Gastroesophageal sphincter (tissue), 4 donors: Measurements from ENCODE around the gene SMIM43. TPM values are rescaled to one million over a fixed set of nuclear protein-coding genes. Genes with fewer than 3 reads are reported as not detected.
"Not testable (repeated sequence)": the region's sequence is repeated elsewhere in the genome, so short reads cannot be mapped to it uniquely, and the experiment has no call there.

Source experiments
- ATAC-seq: fragments of 150-250 bp; one replicate; pipeline ENCODE4 v1.9.1; 2016; ENCODE audit warnings: mild to moderate bottlenecking, moderate library complexity
- H3K27ac ChIP-seq, 4 donors: fragments of 200-600 bp; sonication (generic) in 3 of 4; 1 replicate in 3 of 4; 2 replicates in 1 of 4; pipeline ENCODE4 v1.5.1; 2016 to 2019
- H3K27me3 ChIP-seq: fragments of 200-600 bp; sonication (generic); one replicate; pipeline ENCODE4 v1.5.1; 2019
- H3K36me3 ChIP-seq, 2 donors: fragments of 200-600 bp; sonication (generic); one replicate each; pipeline ENCODE4 v1.5.1; 2019; ENCODE audit warnings: control low read depth in 1 of 2
- H3K4me1 ChIP-seq, 3 donors: fragments of 200-600 bp; sonication (generic); 1 replicate in 2 of 3; 2 replicates in 1 of 3; pipeline ENCODE4 v1.5.1; 2016 to 2019; ENCODE audit warnings: control low read depth in 2 of 3
- H3K4me3 ChIP-seq, 2 donors: fragments of 200-600 bp; sonication (generic); one replicate each; pipeline ENCODE4 v1.5.1; 2019; ENCODE audit warnings: mild to moderate bottlenecking in 1 of 2, moderate library complexity in 1 of 2
- H3K9me3 ChIP-seq, 3 donors: fragments of 200-600 bp; sonication (generic); one replicate each; pipeline ENCODE4 v1.5.1; 2017 to 2019; ENCODE audit warnings: control low read depth in 2 of 3
- EP300 ChIP-seq: sonication (generic); formaldehyde crosslinking; IDR thresholded peaks from one replicate; pipeline ENCODE4 v1.6.1; 2017; ENCODE audit warnings: antibody characterized with exemption, mild to moderate bottlenecking
- POLR2A ChIP-seq, 2 donors: fragments of 450-650 bp; IDR thresholded peaks; one replicate each; pipeline ENCODE4 v1.6.1; 2017; ENCODE audit warnings: antibody characterized with exemption in 2 of 2, mild to moderate bottlenecking in 2 of 2, moderate library complexity in 1 of 2
- POLR2AphosphoS5 ChIP-seq: sonication (generic); formaldehyde crosslinking; IDR thresholded peaks from one replicate; pipeline ENCODE4 v1.6.1; 2017; ENCODE audit warnings: antibody characterized with exemption
- WGBS, 2 donors: methylation state at CpG; one replicate each; pipeline ENCODE4 v1.1.5; 2018; ENCODE audit warnings: low coverage in 1 of 2; 5-methylcytosine and 5-hydroxymethylcytosine counted together
- total RNA-seq, 4 donors: library from RNA; depleted of rRNA; stranded (reverse); fragments of >200 nt; gene quantifications; one replicate each; pipeline ENCODE4 v1.1.0, GENCODE V29; 2016
- TF ChIP-seq, protein P1 (sequence below), 4 experiments: fragments of 200-600 bp in 2 of 4; fragments of 450-650 bp in 2 of 4; sonication (generic) in 1 of 4; IDR thresholded peaks; one replicate each; pipeline ENCODE4 v1.5.1; 2017 to 2019; ENCODE audit warnings: antibody characterized with exemption in 4 of 4, mild to moderate bottlenecking in 2 of 4, moderate library complexity in 2 of 4

SMIM43 gene
- total RNA-seq, 4 donors from 2014 or later = 0.39 to 2.3 (median 0.51) TPM

DNA sequence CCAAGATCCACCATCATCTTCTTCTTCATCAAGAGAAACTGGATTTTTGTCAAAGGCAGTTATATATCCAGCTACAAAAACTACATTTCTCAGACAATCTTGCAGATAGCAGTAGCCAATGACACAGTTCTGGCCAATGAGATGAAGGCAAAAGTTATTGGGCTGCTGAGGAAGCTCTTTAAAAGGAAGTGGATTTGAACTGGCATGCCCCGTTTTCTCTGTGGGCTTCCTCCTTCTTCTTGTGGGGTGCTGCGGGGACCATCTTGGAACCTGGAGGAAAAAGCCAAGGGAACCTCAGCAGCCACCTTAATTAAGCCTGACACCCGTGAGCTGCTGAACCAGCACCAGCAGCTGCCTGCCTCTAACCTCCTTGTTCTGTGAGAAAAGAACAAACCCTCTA lies 4.8 kb downstream of the SMIM43 start:
- Histone ChIP-seq H3K27ac (no peak overlapping the region), H3K27me3 (peaks cover 27% of the 10 kb centered on the region), H3K36me3 (no peaks in the 10 kb centered on the region), H3K9me3 (no peaks in the 10 kb centered on the region), H3K4me1 (peaks cover 0 to 9% (median 5%) of the 10 kb centered on the region in 3 donors), H3K4me3 (no peak overlapping the region)
- no peak for ATAC-seq
- TF ChIP-seq, protein P1, sequence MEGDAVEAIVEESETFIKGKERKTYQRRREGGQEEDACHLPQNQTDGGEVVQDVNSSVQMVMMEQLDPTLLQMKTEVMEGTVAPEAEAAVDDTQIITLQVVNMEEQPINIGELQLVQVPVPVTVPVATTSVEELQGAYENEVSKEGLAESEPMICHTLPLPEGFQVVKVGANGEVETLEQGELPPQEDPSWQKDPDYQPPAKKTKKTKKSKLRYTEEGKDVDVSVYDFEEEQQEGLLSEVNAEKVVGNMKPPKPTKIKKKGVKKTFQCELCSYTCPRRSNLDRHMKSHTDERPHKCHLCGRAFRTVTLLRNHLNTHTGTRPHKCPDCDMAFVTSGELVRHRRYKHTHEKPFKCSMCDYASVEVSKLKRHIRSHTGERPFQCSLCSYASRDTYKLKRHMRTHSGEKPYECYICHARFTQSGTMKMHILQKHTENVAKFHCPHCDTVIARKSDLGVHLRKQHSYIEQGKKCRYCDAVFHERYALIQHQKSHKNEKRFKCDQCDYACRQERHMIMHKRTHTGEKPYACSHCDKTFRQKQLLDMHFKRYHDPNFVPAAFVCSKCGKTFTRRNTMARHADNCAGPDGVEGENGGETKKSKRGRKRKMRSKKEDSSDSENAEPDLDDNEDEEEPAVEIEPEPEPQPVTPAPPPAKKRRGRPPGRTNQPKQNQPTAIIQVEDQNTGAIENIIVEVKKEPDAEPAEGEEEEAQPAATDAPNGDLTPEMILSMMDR (IDR thresholded peaks at IDR 0.05) = no peak
- TF ChIP-seq EP300 (no peak), POLR2AphosphoS5 (no peak), POLR2A (IDR thresholded peaks at IDR 0.05) (no peak)
- 66 to 79% methylated on average over 3 of the region's 3 CpGs for WGBS, 2 donors

DNA sequence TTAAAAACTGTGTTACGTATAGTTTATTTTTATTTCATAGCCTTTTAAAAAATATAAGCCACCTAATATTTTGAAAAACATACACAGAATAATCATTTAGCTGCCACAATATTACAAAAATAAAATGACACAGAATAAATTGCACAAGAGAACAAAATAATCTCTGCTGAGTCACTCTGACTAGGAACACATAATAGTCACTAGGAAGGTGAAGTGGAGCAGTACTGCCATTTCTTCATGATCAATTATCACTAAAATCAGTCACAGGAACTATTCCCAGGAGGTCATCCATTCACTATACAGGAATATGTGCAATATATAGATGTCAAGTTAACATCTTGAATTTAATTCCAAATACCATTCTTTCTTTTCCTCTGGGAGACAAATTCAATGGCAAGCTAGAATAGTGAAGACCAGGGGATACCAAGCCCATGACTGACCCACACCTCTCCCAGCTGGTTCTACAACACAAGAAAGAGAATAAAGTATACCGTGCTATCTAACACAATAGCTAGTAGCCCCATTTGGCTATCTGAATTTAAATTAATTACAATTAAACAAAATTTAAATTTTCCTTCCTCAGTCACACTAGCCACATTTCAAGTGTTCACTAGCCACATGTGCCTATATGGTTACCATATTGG lies 5.9 kb downstream of the SMIM43 start:
- no peak overlapping the region for H3K4me3 ChIP-seq
- H3K9me3 ChIP-seq = no peaks in the 10 kb centered on the region
- no peak for ATAC-seq
- WGBS, 2 donors = 78 to 100% methylated on average over 2 of the region's 2 CpGs
- no peaks in the 10 kb centered on the region for H3K4me1 ChIP-seq
- H3K36me3 ChIP-seq = no peaks in the 10 kb centered on the region
- H3K27ac ChIP-seq = no peak overlapping the region
- peaks cover 15% of the 10 kb centered on the region for H3K27me3 ChIP-seq
- TF ChIP-seq POLR2A (IDR thresholded peaks at IDR 0.05) = no peak
- TF ChIP-seq POLR2AphosphoS5 = no peak
- TF ChIP-seq, protein P1 (IDR thresholded peaks at IDR 0.05) = no peak
- no peak for TF ChIP-seq EP300

- WGBS, 2 donors = 90% methylated on average over 1 of the region's 1 CpG; no CpG with 5 or more reads in 1 of the 2 donors
- H3K9me3 ChIP-seq, ATAC-seq, H3K4me3 ChIP-seq, H3K36me3 ChIP-seq, H3K27ac ChIP-seq, H3K27me3 ChIP-seq, H3K4me1 ChIP-seq: not testable (repeated sequence)
Observed at GRCh38 chr4:121752142-121752541, 12.8 kb downstream of the SMIM43 start.

GRCh38 chr4:121749225-121749624 lies 15.7 kb downstream of the SMIM43 start:
- 16 to 32% methylated on average over 3 to 4 of the region's 4 CpGs for WGBS, 2 donors
- no peaks in the 10 kb centered on the region for H3K36me3 ChIP-seq
- no peak overlapping the region for H3K27ac ChIP-seq
- TF ChIP-seq EP300 (no peak), POLR2A (IDR thresholded peaks at IDR 0.05) (no peak), POLR2AphosphoS5 (no peak)
- TF ChIP-seq, protein P1 (IDR thresholded peaks at IDR 0.05) = no peak
- H3K4me1 ChIP-seq = no peaks in the 10 kb centered on the region
- no peak for ATAC-seq
- H3K9me3 ChIP-seq = no peaks in the 10 kb centered on the region
- no peak overlapping the region for H3K4me3 ChIP-seq
- peaks cover 6% of the 10 kb centered on the region for H3K27me3 ChIP-seq

GRCh38 chr4:121742794-121743193 lies 22.2 kb downstream of the SMIM43 start:
- Histone ChIP-seq H3K27ac (no peak overlapping the region), H3K36me3 (no peaks in the 10 kb centered on the region), H3K4me1 (no peaks in the 10 kb centered on the region), H3K4me3 (no peak overlapping the region), H3K27me3 (no peaks in the 10 kb centered on the region), H3K9me3 (no peaks in the 10 kb centered on the region)
- 56 to 67% methylated on average over 3 of the region's 3 CpGs for WGBS, 2 donors
- no peak for TF ChIP-seq POLR2A (IDR thresholded peaks at IDR 0.05)
- TF ChIP-seq, protein P1 (IDR thresholded peaks at IDR 0.05) = no peak
- TF ChIP-seq EP300 = no peak
- TF ChIP-seq POLR2AphosphoS5 = no peak
- no peak for ATAC-seq
